GF-D8 (cell line): ENCODE results near the gene AGAP5.

Experiments
- DNase-seq: peaks from one replicate; lab custom pipeline; 2025; lab: John Stamatoyannopoulos, UW

The AGAP5 gene

GRCh38 chr10:73653701-73654100 is 44.2 kb downstream of the AGAP5 start:
- DNase-seq, result peak; percentile 8

- DNase-seq, result no peak
Observed at GRCh38 chr10:73653195-73653594, 44.7 kb downstream of the AGAP5 start.

GRCh38 chr10:73650537-73651331 is 47.2 kb downstream of the AGAP5 start:
- DNase-seq, result no peak

DNA sequence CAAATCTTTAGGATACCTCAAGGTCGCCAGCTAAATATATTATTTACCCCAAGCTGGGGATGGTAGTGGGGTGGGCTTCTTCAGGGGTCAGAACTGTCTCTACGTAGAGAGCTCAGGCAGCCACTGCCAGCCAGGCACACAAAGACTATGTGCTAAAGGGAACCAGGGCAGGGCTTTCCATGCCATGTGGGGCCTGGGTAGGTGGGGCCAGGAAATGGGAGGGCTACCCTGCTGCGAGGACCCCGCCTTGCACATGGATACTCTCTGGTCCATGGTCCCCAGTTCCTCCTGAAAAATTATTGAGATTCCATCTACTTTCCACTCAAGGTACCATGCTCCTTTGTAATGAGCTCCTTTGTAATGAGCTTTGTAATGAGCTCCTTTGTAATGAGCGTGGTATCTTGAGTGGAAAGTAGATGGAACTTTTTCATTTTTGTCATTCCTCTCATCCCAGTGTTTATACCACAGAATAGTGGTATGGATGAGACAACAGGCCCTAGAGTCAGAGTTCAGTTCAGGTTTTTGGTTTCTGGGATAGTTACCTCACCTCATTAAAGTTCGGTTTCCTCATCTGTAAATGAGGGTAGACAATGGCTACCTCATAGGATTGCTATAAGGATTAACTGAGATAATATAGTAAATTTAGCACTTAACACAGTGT is 47.9 kb downstream of the AGAP5 start:
- no peak for DNase-seq

GRCh38 chr10:73648975-73649829 is 48.7 kb downstream of the AGAP5 start:
- DNase-seq, result no peak

DNA sequence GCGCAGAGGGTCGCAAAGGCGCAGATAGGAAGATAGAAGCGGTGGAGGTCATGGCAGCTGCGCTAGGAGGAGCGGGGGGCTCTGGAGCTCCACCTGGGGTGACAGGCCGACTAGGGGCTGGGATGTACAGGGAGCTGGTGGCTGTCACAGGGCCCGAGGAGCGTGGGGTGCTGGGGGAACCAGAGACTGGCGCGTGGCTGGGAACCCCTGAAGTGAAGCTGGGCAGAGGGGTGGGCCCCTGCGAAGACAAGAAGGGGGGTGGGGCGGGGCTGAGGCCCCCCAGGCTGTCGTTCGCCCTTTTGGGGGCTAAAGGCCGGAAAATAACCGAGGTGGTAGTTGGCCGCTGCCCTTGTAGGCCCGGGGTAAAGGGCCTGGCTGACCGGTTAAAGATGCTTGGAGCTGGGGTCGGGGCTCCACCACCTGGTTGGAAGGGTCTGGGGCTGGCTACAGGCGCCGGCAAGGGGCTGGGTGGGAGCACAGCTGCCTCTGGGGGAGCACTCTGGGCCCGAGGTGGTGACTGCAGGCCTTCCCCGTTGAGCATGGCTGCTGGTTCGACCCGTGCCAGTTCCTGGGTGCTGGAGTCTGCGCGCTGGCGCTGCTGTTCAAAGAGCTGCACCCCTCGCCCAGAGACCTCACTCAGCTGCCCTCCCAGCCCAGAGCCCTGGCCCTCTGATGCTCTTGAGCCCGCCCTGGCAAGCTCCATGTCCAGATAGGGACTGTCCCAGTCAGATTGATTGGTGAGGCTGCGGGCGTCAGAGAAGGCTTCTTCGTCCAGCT is 49.8 kb downstream of the AGAP5 start:
- DNase-seq, result no peak

DNA sequence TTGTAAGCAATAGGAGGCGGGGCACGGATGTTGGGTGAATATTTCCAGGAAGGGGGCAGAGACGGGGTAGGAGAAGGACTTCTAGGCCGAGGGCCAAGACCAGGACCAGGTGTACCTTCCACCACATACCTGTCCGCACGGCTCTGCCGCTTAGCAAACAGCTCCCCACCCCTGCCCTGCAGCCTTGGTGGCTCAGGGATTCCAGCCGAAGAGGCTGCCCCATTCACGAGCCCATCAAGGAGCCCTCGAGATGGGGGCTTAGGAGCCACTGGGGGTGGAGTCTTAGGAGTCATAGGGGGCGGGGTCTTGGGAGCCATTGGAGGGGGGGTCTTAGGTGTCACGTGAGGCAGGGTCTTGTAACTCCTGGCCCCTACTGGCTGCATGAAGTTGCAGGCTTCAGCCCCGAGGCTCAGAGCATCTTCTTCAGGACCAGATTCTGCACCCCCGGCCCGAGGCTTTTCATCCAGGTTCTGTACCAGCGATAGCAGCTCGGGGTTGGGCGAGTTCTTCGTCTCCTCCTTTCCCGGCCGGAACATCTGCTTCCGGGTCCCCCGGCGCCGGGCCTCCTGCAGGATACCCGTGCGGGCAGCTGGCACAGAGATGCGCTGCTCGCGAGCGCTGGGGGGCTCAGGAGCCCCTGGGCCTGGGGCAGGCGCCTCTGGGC is 50.6 kb downstream of the AGAP5 start:
- DNase-seq, result no peak

DNA sequence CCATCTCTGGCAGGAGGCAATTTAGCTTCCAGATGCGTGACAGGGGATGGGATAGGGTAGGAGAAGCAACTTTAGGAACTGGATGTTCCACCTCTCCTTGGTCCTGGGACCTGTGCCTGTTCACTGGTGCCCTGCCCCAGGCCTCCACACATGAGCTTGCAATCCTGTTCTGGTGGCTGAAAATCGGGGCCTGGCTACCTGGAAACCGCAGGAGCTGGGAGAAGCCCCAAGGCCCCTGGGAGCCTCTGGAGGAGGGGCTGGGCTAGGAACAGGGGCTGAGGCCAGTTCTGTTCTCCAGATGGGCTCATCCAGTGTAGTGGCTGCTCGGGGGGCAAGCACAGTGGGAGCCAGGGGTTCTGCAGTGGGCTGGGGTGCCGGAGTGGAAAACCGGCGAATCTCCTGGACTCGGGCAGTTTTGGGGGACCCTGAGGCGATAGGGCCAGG is 51.3 kb downstream of the AGAP5 start:
- no peak for DNase-seq

GRCh38 chr10:73645251-73645650 is 52.7 kb downstream of the AGAP5 start:
- DNase-seq, result no peak

GRCh38 chr10:73644767-73645166 is 53.1 kb downstream of the AGAP5 start:
- no peak for DNase-seq

GRCh38 chr10:73644015-73644743 is 53.7 kb downstream of the AGAP5 start:
- DNase-seq, result peak; percentile 46

DNA sequence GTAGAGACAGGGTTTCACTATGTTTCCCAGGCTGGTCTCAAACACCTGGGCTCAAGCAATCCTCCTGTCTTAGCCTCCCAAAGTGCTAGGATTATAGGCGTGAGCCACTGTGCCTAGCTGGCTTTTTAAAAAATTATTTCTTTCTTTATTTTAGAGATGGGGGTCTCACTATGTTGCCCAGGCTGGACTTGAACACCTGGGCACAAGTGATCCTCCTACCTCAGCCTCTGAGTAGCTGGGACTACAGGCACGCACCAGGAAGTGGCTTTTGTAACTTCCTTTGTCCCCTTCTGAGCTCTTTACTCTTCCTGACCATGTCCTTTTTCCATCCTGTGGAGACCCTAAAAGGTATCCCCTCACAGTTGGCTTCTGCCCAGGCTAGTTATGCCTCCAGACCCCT is 54.5 kb downstream of the AGAP5 start:
- no peak for DNase-seq

- no peak for DNase-seq
Observed at GRCh38 chr10:73641328-73642060, 56.4 kb downstream of the AGAP5 start, which contains the start of gene MYOZ1. Gene MYOZ1, minus strand, starts transcription at chr10:73641474. Its CDS starts 1,457 bp downstream, at chr10:73640017.

- no peak for DNase-seq
Observed at GRCh38 chr10:73639286-73639685, 58.6 kb downstream of the AGAP5 start.

DNA sequence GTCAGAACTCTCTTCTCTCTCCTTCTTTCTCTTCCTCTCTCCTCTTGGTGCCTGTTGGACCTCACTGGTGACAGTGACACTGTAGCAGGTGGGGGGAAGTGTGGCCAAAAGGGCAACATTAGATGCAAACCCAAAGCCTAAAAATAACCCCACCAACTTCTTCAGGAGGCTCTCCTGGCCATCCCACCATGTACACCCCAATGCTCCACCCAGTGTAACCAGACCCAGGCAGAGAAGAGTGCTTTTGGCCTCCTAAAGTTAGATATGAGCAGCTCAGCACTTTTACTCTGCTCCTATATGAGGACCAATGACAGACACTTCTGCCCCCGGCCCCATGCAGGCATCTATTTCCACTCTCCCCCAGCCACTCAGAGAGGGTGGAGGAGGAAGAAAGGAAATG is 62.1 kb downstream of the AGAP5 start:
- DNase-seq, result no peak

DNA sequence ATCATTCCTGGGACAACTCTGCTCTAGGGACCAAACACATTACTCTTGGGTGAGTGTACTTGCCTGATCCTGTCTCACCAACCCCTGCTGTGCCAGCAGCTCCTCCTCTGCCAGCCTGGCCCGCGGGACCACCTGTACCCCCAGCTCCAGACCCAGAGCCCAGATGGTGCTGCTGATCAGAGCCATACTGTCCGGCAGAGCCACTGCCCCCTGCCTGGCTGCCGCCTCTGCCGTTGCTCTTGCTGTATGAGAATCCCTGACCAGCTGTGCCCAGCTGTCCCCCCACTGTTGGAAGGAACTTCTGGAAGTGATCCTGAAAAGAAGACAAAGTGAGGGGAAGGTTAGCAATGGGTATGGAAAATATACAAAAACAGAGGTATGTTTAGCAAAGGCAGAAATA is 63.5 kb downstream of the AGAP5 start:
- DNase-seq, result no peak

DNA sequence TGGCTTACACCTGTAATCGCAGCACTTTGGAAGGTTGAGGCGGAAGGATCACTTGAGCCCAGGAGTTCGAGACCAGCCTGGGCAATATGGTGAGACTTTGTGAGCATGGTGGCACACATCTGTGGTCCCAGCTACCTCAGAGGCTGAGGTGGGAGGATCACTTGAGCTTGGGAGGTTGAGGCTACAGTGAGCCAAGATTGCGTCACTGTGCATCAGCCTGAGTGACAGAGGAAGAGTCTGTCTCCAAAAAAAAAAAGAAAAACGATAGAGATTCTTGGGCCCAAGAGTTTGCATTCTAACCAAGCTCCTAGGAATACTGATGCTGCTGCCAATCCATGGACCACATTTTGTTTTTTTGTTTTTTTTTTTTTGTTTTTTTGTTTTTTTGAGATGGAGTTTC is 68.7 kb downstream of the AGAP5 start:
- no peak for DNase-seq

DNA sequence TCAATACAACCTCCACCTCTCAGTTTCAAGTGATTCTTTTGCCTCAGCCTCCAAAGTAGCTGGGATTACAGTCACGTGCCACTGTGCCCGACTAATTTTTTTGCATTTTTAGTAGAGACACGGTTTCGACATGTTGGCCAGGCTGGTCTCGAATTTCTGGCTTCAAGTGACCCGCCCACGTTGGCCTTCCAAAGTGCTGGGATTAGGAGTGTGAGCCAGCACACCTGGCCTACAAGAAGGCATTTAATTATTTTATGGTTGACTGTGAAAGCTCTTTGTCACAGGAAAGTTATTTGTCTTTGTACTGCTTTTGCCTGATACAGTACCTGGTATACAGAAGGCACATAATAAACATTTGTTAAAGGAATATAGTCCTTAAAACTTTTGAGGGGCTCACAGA is 69.5 kb downstream of the AGAP5 start:
- no peak for DNase-seq

DNA sequence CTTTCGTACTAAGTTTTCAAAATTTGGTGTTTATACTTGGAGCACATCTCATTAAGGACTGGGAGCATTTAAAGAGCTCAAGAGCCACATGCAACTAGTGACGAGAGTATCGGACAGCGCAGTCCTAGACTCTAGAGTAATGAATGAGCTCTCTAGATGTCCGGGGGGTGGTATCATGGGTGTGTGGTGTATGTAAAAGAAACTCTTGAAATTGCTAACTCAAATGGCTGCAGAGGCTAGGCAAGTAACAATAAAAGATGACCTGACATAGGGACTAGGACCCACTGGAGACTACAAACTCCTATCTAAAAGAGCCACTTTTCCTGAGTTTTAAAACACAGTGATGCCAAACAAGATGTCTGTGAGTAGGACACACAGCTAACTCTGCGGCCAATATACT is 70.6 kb downstream of the AGAP5 start:
- DNase-seq, result no peak
